DLD1 (cell line): Measurements from ENCODE around the gene F10.

Experiments used
- in situ Hi-C: cut with HindIII; loops from 2 replicates; pipeline ENCODE4 v1.10.0; 2017; ENCODE audit warnings: low sequenced_read_pairs

F10 gene

DNA sequence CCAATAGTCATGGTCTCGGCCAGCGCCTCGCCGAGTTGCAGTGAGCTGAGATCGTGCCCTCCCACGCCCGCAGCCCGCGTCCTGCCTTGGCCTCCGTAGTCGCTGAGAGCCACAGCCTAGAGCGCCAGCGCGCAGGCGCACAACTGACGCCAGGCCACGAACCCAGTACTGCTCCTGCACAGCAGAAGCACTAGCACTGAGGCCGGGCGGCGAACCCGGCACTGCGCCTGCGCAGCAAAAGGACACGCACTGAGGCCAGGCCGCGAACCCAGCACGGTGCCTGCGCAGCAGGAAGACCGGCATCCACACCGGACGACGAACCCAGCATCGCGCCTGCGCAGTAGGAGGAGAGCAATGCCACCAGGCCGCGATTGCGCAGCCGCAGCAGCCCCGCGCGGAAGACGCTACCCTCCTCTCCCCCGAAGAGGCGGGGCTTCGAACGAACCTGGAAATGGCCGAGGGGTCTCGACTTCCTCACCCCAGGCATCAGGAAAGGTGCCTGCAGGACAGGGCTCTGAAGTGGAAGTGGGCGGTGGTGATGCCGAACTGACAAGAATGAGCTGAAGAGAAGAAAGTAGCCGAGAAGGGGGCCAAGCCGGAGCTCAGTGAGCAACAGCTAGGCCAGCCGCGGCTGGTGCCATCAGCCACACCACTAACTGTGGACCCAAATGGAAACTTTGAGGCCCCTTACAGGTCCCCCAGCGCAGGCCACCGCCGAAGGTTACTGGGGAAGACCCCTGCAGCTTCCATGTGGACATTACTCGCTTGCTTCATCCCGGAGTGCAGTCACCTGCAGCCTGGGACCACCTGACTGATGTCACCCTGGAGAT, 7.5 kb downstream of the F10 start:
- in situ Hi-C loops: loop anchor here (10.0 kb wide), 1 partner anchor 45 kb away; no protein-coding TSS in a partner anchor

- in situ Hi-C loops: loop anchor here (10.0 kb wide), 1 partner anchor 51 kb away; no protein-coding TSS in a partner anchor
Observed at GRCh38 chr13:113135281-113135760, 12.7 kb downstream of the F10 start.

DNA sequence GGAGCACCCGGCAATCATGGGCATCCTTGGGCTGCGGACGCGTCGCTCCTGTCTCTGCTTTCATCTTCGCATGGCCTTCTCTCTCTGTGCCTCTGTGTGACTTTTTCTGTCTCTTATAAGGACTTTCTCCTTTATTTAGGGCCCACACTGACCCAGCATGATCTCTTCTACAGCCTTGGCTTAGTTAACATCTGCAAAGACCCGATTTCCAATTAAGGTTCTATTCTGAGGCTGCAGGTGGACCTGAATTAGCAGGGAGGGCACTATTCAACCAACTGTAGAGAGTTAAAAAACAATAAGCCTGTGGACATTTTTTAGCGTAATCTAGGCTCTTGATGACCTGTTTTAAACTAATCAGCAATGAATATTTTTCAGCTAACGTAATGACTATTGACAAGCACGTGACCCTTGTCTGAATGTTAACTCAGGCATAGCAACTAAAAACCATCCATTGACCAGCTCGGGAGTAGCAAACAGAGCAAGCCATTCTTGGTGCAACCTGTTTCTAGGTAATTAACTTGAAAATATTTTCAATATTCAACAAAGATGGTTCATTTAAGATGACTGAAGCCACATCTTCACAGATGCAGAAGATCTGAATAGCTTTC, 15.2 kb downstream of the F10 start:
- in situ Hi-C loops: loop anchor here (10.0 kb wide), 1 partner anchor 53 kb away; no protein-coding TSS in a partner anchor

GRCh38 chr13:113138792-113139551, 16.4 kb downstream of the F10 start:
- in situ Hi-C loops: loop anchor here (10.0 kb wide), 1 partner anchor 54 kb away; no protein-coding TSS in a partner anchor

DNA sequence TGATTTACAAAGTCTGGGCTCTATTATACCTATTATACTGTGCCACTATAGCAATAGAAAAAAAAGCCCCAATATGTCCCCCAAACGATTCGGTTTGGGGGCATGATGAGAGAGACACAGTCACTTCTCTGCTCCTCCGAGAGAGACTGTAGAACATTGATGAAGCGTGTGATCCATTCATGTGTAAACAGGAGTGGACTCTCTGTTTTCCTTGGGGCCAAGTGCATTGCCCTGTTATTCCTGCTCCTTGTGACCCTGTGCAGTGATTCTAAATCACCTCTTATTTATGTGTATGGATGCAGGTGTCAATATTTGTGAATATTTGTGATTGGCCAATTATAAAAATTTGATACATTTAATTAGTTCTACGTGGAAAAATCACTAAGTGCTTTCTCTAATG, 17.0 kb downstream of the F10 start:
- in situ Hi-C loops: loop anchor here (10.0 kb wide), 1 partner anchor 55 kb away; no protein-coding TSS in a partner anchor

- in situ Hi-C loops: no loop called here
Observed at GRCh38 chr13:113140677-113141600, 18.3 kb downstream of the F10 start.

- in situ Hi-C loops: no loop called here
Observed at GRCh38 chr13:113141601-113141970, 19.0 kb downstream of the F10 start.

DNA sequence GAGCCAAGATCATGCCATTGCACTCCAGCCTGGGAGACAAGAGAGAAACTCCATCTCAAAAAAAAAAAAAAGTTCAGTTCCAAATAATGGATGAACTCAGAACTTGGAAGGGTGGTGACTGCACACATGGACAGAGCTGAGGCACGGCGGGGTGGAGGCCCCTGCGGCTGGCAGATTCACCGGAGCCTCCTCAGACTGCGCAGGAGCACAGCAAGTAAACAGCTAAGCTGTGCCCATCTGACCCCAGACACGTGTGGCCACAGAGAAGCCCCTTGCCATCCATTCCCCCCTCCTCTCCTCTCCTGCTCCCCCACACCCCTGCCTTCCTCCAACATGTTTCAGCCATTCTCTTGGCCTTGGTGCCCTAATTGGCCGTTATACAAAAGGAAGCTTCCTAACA, 20.3 kb downstream of the F10 start:
- in situ Hi-C loops: no loop called here

- in situ Hi-C loops: no loop called here
Observed at GRCh38 chr13:113143466-113144254, 21.1 kb downstream of the F10 start.

DNA sequence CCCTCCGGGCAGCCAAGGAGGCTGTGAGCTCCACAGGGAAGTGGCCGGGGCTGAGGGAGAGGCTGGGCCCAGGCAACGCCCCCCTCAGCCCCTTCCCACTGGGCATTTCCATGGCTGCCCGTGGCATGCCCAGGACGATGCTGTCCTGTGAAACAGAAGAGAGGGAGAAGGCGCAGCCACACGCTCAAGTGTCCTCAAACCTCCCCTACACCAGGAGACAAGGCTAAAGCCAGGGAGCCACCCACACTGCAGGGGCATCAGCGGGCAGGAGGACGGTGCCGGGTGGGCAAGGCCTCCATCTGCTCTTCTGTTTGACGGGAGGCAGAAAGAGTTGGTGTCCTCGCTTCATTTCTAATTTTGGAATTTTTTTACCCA, 21.6 kb downstream of the F10 start:
- in situ Hi-C loops: no loop called here

DNA sequence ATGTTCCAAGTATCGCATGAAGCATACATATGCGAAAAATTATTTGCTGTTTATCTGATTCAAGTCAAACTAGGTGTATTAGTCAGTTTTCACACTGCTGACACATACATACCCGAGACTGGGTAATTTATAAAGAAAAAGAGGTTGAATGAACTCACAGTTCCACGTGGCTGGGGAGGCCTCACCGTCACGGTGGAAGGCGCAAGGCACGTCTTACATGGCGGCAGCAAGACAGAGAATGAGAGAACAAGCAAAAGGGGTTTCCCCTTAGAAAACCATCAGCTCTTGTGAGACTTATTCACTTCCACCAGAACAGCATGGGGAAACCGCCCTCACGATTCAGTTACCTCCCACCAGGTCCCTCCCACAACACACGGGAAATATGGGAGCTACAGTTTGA, 22.9 kb downstream of the F10 start:
- in situ Hi-C loops: no loop called here

GRCh38 chr13:113145911-113146598, 23.5 kb downstream of the F10 start:
- in situ Hi-C loops: no loop called here

DNA sequence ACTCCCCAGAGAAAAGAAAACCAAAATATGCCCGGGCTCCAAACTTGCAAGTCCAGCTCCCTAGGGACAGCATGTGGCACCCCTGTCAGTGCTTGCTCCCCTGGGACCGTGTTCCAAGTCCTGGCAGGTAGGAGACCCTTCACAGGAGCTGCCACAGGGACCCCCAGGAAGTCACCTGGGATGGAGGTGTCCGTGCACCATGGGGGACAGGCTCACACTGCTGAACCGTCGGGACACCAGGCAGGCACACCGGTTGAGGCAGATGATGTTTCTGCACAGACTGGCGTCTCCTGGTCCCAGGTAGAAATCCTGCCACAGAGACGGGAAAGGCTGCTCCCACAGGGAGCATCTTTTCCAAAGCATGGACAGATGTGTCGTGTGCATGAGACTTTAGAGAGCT, 24.2 kb downstream of the F10 start:
- in situ Hi-C loops: no loop called here

- in situ Hi-C loops: no loop called here
Observed at GRCh38 chr13:113147206-113147605, 24.6 kb downstream of the F10 start.

DNA sequence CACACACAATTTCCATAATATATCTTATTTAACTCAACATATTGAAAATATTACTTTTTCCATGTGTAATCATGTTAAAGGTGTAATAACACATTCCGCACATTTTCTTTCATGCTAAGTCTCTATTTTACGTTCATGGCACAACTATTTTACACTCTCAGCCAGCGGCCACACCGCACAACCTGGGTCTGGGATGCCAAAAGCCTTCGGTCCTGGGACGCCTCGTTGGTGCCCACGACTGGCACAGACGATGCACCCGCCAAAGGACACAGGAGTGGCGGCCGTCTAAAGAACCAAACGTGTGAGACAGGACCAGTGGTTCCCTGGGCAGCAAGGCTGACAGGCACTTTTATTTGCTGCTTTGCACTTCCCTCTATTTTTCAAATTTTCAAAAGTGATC, 25.8 kb downstream of the F10 start:
- in situ Hi-C loops: no loop called here

GRCh38 chr13:113148940-113149503, 26.4 kb downstream of the F10 start:
- in situ Hi-C loops: no loop called here

- in situ Hi-C loops: no loop called here
Observed at GRCh38 chr13:113149711-113150549, 27.3 kb downstream of the F10 start.
